ENCODE results near the gene PHF2.

DNA sequence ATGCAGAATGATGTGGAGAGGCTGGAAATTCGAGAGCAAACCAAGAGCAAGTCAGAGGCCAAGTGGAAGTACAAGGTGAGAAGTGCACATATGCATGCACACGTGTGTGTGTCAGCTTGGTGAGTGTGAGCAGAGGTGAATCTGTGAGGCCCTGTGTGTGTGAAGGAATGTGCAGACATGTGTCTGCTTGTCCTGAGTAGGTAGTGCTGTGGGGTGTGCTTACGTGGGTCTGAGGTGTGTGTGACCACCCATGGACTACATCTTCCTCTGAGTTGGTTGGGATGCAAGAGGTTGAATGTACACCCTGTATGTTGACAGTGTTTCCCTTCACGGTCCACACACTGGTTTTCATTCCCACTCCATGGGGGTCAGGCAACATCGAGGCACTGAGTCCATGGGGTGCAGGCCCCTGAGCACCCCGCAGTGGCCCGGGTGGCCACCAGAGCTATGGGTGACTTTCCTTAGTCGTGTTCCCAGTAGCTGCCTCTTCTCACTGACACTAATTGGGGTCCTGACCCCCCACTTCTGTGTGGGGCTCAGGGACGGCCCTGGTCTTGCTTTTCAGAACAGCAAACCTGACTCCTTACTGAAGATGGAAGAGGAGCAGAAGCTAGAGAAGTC lies 86.7 kb downstream of the PHF2 start:
- TF ChIP-seq POLR2A (IDR thresholded peaks at IDR 0.05; ENCODE audit: low read length), result no peak
- no peak for TF ChIP-seq GATA1 (IDR thresholded peaks at IDR 0.05; ENCODE audit: low read depth, low read length)
